HG03103 (cell line): ENCODE measurements around the gene LAPTM4A.
A peak's percentile ranks its signal among the peaks of the same experiment; 100 is the strongest.

Experiments
- ATAC-seq: cut with Tn5 transposase; IDR thresholded peaks from one replicate; pipeline ENCODE4 v1.9.1; 2021; ENCODE audit warnings: low read depth; ENCODE audit not compliant: unreplicated experiment

Gene LAPTM4A

DNA sequence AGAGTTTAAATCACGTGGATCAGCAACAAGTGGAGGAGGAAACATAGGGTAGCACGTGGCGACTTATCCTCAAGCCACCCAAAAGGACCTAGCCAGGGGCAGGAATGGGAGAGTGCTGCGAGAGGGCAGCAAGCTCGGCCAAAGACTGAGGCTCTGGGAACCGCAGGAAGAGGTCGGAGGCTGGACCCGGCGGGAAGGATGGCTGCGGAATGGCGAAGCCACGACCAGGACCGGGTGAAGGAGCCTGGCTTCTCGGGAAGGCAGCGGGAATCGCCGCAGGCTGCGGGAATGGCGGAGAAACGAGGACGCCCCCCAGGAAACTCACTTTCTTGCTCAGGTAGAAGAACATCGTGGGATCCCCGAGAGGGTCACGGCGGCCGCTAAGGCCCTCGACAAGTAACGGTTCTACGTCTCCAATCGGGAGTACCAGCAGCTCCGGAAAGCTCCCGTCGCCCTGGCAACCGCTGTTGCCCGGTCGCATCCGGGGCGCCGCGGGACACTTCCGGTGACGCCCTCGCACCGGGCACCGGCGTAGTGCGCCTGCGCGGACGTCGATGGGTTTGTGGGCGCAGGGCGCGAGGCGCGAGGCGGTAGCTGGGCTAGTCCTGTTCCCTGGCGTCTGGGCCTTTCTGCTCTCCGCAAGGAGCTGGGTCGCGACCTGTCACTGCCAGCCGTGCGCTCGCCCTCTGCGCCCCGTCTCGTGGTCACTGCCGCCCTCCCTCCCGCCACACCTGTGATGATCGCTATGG, 61.6 kb downstream of the LAPTM4A start, which contains the start of gene WDR35:
WDR35 (minus strand) TSS at position 439 of the 749 bp plus-strand sequence; CDS start at position 349, 90 bp downstream.
- ATAC-seq, result peak; percentile 91

DNA sequence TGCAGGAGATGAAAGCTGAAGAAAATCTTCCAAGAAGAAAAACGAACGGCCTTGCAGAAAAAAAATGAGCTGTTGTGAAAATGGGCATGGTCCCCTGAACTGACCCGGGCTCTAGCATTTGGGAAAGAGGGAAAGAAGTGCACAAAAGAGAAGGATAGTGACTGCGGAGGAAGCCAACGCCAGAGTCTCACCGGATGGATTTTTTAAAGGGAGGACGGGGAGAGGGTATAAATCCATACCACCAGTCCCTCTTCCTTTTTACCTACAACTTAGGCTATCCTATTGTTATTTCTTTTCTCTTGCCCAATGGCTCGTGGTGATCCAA, 62.1 kb downstream of the LAPTM4A start:
- no peak for ATAC-seq

DNA sequence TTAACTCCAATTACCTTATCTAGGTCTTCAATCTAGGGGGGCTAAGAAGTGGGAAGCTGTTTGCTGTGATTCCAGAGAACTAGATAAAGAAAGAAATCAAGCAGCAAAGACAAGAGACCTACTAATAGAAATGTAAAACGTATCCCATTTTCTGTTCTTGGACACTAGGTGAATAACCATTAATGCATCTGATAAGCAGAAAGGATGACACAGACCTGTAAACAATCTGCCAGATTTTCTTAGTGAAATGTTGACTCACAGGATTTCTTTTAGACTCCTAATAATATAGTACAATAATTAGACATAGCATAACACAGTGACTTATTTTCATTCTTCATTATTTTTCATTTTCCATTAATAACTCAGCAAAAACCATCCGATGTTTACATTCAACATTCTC, 62.8 kb downstream of the LAPTM4A start:
- ATAC-seq, result no peak

DNA sequence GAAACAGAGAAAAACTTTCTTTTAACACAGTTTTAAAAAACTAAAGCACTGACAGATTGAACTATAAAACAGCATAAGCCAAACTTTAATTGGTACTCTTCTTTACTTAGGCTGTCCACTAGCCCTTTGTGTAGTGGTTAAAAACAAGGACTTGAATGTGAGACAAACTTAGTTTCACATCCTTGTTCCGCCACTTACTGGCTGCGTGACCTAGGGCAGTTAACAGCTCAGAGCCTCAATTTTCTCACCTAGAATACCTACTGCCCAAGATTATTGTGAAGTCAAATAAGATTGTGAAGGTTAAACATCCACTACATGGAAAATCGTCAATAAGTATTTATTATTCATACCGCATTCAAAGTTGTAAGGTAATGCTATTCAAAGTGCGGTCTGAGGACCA, 63.5 kb downstream of the LAPTM4A start:
- ATAC-seq, result peak; percentile 63
